Astrocyte of the hippocampus (primary cell): ENCODE results near the gene DMRTC2.
"Not testable (repeated sequence)": the region's sequence is repeated elsewhere in the genome, so short reads cannot be mapped to it uniquely, and the experiment has no call there.

Source experiments
- DNase-seq: peaks from one replicate; pipeline ENCODE4 v3.0.0; 2011; ENCODE audit warnings: low read depth, low spot score

Gene DMRTC2

DNA sequence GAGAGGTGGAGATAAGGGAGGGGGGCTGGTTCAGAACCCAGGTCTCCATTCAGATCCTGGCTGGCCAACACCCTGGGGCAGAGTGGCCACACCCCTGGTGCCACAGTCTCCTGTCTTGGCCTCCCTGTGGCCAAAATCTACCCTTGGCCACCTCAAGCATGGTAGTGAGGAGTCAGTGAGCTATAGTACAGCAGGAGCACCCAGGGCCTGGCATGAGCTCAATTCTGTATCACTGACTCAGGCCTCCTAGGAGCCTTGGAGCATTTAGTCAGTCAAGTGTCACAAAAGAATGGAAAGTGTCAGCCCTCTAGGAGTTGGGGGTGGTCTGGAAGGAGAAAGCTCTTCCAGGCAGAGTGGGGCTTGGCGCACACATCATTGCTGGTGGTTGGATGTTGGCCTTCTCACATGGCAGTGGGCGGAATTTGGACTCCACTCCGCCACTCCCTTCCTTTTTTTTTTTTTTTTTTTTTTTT lies 25.6 kb downstream of the DMRTC2 start:
- peak; percentile 84 for DNase-seq

DNA sequence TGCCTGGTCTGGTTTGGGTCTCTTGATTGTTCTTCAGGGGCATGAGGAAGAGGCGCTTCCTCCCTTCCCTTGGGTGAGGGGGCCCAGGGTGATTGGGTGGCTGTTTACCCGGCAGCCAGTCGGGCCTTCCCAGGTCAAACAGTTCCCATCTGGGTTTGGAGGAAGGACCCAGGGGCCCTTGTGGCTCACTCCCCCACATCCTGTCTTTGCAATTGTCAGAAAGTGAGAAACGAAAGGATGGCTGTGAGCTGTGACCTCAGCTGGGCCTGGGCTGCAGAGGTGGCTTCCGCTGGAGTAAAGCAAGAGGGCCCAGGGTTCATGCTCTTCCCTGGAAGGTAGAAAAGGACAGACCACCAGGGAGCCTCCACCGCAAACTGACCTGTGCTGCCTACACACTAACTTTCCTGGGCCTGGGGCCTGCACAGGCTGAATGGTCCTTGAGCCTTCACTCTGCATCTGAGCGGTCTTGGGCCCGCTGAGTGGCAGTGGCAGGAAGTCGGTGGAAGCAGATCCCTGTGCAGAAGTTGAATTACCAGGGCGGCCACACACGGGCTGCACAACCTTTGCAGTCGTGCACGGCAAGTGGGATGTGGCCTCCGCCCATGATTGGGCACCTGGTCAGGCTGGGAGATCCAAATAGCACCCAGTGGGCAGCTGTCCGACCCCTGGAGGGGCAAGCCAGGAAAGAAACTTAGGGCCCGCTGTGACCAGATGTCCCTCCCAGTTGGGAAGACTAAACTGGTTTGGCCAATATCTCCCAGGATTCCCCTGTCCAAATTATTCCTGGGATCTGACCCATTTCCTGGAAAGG lies 26.9 kb downstream of the DMRTC2 start:
- no peak for DNase-seq

DNA sequence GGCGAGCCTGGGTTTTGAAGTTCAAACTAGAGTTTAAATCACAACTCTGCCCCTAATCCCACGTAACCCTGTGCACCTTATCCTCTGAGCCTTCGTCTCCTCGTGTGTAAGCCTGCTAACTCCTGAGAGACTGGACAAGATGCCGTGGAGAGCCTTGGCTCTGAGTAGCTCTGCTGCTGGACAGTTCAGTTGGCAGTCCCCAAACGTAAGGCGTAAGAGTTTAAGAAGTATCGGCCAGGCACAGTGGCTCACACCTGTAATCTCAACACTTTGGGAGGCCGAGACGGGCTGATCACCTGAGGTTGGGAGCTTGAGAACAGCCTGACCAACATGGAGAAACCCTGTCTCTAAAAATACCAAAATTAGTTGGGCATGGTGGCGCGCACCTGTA lies 27.5 kb downstream of the DMRTC2 start:
- peak; percentile 15 for DNase-seq

DNA sequence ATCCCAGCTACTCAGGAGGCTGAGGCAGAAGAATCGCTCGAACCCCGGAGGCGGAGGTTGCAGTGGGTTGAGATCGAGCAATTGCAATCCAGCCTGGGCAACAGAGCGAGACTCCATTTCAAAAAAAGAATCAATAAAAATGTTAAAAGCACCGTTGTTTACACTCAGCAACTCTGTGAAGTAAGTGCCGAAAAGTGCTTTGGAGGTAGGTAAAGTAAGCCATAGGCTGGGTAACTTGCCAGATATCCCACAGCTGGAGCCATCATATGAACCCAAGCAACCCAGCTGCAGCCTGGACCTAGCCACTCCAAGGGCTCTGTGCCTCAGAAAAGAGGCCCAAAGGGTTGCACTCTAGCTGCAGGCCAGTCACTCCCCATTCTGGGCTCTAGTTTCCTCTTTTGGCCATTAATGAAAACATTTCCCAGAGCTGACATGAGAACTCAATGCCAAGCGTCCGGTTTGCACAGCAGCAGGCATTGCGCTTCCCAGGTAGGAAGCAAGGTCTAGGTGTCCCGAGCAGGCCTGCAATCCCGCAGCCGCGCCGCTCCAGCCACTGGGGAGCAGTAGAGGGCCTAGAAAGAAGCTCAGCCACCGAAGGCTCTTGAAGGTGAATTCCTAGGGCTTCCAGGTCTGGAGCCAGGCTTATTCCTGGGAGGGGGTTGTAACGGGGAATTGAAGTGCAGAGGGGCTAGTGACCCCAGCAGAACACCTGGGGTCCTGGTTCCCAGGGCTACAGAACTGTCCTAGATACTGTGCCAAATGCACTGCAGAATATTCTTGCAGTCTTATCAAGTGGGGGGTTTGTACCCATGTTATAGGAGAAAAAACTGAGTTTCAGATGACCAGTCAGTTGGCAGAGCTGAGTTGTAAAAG lies 28.2 kb downstream of the DMRTC2 start:
- peak; percentile 77 for DNase-seq

DNA sequence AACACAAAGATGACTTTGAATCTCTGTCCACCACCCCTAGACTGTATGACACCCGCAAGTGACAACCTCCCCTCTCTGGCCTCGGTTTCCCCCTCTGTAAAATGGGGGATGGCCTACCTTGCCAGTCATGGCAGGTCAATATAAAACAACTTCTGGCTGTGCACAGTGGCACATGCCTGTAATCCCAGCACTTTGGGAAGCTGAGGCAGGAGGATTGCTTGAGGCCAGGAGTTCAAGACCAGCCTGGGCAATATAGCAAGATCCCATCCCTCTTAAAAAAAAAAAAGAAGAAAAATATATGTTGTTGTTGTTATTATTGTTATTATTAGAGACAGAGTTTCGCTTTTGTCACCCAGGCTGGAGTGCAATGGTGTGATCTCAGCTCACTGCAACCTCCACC lies 31.1 kb downstream of the DMRTC2 start:
- not testable (repeated sequence) for DNase-seq

DNA sequence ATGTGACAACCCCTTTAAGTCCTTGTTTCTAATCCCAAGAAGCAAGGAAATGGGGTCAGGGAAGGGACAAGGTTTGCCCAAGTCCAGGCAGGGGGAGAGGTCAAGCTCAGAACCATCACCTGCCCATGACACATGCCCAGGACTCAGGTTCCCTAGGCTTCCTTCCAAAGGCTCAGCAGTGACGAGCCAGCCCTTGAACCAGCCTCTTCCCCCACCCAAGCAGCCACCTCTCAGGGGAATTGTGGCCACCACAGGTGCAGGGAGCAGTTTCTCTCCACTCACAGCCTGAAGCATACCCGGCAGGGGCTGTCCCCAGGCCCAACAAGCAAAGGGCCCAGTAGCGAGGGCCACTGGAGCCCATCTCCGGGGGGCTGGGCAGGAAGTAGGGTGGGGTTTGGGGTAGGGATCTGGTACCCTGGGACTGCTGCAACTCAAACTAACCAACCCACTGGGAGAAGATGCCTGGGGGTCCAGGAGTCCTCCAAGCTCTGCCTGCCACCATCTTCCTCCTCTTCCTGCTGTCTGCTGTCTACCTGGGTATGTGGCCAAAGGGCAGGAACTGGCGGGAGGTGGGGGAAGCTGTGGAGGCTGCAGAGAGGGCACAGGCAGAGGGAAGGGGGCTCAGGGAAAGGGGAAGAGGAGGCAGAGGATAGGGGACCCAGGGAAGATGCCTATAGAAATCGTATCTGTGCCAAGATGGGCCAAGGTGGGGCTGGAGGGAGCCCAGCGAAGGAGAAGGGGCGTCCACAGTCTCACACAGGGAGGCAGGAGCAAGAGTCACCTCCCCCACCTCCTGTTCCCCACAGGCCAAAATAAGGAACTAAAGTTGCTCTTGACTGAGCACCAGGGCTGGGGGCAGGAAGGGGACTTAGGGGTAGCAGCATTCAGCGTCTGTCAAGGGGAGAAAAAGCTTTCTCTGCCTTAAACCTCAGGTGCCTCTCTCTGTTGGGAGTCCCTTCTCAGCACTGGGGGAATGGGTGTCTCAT lies 32.3 kb downstream of the DMRTC2 start, which contains the start of gene CD79A:
Gene CD79A (plus strand): TSS at position 433 of the 986 bp plus-strand sequence. CDS start 26 bp downstream, at position 459.
- no peak for DNase-seq

DNA sequence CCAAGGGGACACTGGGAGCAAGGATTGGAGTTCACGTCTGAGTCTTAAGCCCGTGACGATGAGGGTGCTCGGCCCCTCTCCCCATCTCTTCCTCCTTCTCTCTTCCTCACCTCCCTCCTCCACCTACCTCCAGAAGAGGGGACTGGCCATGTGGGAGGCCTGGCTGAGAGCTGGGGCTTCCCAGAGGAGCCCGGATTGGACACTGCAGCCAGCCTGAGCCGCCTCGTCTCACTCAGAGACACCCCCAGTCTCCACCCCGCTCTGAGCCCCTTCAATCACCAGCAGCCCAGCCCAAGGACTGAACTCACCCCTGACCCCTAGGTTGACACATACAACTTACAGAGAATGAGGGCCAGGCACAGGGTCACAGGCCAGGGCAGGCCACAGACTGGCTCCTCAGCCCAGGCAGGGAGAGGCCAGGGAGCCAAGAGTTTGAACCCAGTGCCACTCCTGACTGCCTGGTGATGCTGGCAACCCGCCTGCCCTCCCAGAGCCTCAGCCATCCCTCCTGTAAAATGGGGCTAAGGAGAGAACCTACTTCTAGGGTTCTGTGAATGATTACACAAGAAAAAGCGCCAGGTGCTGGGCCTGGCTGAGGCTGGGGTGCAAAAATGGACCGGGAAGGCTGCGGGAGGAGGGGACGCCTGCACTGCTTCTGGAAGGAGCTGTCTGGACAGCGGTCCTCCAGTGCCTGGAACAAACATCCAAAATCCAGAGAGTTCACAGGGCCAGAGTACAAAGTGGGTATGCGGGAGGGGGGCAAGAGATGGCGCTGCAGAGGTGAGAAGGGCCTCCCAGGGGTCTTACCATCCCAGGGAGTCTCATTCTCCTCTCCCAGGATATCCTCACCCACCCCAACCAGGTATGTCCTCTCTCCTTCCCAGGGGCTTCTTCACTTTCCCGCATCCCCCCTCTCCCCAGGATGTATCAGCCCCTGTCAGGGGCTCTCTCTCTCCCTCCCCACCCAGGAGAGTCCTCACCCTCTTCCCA lies 33.4 kb downstream of the DMRTC2 start:
- no peak for DNase-seq

DNA sequence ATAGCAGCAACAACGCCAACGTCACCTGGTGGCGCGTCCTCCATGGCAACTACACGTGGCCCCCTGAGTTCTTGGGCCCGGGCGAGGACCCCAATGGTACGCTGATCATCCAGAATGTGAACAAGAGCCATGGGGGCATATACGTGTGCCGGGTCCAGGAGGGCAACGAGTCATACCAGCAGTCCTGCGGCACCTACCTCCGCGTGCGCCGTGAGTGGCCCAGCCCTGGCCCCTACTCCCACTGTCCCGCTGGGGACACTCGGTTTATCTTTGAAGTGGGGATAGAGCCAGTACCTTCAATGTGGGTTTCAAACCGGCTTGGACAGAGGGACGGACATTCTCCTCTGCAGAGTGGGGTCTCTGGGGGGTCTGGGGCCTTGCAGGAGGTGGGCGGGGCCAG lies 34.2 kb downstream of the DMRTC2 start:
- no peak for DNase-seq

DNA sequence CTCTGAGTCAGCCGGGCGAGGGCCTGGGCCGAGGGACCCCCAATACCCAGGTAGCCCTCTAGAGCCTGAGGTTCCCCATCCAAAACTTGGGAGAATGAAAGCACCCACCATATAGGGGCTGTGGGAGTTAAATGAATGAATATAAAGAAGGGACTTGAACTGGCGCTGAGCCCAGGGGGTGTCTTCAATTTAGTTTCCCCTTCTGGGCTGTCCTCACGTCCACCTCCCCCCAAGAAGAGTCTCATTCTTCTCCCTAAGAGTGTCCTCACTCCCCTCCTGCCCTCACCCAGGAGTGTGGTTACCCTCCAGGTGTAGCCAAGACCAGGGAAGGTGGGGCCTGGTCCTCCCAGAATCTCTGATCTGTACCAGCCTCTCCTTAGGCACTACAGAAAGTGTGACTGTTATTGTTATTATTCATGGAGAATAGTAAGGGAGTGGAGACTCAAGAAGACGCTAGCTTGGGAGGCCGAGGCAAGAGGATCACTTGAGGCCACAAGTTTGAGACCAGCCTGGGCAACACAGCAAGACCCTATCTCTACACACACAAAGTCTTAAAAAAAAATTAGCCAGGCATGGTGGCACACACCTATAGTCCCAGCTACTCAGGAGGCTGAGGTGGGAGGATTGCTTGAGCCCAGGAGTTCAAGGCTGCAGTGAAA lies 35.0 kb downstream of the DMRTC2 start:
- DNase-seq, result no peak

DNA sequence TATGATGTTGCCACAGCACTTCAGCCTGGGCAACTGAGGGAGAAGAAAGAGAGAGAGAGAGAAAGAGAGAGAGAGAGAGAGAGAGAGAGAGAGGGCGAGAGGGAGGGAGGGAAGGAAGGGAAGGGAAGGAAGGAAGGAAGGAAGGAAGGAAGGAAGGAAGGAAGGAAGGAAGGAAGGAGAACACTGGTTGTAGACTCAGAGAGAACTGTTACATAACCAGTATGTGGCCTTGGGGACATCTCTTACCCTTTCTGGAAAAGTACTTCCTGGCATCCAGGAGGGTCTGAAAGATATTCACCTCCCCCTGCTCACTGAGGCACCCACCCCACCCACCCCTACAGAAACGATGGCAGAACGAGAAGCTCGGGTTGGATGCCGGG lies 35.5 kb downstream of the DMRTC2 start:
- no peak for DNase-seq

DNA sequence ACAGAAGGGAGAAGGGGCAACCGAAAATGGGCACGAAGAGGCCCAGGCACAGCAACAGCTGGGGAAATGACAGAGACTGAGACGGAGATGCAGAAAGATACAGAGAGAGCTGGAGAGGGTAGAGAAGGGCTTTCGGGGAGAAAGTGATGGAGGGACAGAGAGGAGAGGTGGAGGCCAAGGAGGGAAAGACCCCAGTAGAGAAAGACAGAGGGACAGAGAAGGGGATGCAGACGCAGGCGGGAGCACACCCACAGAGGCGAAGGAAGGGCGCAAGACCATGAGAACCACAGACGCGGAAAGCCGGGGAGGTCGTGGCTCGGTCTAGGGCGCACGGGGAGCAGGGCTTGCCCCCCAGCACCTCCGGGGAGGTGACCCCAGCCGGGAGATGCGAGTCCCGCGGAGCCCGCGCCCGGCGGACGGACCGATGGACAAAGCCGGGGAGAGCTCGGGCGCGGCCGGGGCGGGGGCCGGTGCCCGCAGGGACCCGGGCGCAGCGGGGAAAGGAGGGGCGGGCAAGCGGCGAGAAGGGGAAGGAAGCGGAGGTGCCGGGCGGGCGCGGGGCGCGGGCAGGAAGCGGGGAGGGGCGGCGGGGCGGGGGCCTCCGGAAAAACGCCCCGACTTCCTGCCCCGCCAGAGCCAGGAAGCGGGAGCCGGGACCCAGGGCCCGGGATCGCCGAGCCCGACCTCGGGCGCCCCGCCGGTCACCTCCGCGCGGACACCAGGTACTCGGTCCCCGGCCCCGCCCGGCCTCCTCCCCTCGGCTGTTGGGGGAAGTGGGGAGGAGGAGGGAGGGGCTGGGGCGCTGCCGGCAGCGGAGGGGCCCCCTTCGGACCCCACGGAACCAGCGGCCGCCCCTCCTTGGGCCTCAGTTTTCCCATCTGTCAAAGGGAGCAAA lies 38.0 kb downstream of the DMRTC2 start, which contains the start of gene ARHGEF1:
Gene ARHGEF1 (plus strand): TSS at position 617 of the 895 bp plus-strand sequence. CDS start 4,899 bp downstream, outside the sequence.
- peak; percentile 50 for DNase-seq

DNA sequence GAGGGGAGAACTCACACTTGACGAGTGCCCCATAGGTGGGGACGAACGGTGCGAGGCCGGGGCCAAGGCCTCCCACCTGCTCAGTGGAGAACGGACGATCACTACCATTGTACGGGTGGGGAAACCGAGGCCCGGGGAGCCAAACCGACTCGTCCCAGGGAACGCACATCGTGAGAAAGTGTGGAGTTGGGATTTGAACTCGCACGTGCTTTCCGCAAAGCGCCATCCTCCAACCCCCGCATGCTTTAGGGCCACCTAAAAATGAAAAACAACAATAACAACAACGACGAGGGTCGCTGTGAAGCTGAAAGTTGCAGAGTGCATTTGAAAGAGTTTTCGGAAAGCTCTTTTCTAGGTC lies 38.6 kb downstream of the DMRTC2 start:
- DNase-seq, result peak; percentile 15

DNA sequence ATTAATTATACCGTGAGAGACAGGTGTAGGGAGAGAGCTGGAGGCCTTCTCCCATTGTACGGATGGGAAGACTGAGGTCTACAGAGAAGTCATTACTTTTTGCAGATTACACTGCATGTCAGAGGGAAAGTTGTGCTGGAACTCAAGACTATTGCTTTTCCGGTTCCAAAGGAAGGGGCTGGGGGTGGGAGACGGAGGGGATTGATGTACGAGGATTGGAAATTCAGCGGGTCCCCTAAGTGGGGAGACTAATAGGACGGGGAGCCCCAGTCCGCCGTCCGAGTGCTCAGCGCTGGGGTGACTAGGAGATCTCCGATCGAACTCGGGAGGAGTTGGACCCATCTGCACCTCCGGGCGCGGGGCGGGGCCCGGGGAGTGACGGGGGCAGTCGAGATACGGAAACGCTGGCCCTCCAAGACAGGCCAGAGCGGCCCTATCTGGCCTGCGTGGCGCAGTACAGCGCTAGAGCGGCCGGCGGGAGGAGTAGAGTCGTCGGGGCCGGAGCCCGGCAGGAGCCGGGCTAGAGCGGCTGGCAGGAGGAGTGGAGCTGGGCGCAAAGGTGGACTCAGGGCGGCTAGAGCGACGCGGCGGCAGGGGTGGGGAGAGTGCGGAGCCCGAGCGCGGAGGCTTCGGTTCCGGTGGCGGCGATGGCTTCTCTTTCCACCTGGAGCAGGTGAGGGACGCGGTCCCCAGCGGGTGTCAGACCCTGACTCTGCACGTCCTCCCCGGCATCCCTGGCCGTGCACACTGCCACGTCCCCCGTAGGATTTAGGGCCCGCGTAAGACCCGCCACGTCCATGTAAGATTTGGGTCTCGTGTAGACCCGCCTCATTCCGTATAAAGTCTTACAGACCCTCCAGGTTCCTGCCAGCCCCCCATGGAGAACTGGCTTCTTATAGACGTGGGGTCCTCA lies 39.2 kb downstream of the DMRTC2 start:
- DNase-seq, result peak; percentile 98

DNA sequence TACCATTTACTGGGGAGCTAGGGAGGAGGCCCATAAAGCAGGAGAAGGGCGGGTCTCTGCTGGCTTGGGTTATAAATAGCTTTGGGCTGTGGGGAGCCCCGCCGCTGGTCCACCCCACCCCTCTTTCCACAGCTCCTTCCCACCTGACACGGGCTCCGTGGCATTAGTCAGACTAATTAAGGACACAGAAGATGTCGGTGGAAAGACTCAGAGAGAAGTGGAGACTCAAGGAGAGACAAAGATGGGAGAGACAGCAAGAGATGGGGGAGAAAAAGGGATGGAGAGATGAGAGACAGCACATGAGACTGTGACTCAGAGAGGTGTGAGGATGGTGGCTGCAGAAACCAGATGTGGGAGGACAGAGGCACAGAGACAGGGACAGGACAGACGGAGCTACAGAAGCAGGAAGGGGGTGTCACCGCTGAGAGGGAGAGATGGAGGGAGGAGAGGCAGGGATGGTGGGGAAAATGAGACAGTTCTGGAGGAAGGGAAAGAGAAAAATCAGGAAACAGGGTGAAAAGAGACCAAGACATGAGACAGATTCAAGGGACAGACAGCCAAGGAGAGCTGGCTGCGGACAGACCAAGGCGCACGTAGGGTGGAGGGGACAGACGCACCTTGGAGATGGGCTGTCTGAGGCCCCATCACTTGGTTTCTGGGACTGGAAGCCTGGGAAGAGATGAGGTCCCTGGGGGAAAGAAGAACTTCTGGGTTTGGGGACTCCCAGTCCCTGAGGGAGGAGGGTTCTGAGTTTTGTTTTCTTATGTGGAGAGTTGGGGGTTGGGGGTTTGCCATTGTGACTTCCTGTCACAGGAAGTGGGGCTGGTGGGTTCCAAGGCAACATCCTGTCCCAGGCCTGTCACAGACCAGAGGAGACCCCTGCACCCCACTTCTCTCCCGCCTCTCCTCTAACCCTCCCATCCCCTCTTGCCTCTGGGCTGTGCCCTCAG lies 42.2 kb downstream of the DMRTC2 start:
- DNase-seq, result no peak

DNA sequence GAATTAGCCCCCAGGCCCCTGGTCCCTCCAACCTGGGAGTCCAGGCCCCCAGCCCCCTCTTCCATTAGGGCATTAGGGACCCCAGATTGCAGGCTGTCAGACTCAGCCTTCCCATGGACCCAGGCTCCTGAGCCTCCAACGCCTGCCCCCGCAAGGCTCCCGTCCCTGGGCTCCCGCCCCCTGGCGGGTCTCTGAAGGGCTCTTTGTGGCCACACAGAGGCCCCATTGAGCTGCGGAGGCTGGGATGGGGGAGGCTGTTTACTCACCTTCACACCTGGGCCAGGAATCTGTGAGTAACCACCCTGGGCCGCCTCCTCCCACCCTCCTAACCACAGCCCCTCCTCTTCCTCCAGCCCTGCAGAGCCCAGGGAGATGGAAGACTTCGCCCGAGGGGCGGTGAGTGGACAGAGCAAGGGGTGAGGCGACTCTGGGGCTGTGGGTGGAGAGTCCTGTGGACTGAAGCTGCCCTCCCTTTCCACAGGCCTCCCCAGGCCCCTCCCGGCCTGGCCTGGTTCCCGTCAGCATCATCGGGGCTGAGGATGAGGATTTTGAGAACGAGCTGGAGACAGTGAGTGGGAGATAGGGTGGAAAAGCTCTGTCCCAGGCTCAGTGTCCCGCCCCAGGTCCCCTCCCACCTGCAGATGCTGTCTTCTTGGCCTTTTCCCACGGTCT lies 43.0 kb downstream of the DMRTC2 start:
- peak; percentile 84 for DNase-seq

DNA sequence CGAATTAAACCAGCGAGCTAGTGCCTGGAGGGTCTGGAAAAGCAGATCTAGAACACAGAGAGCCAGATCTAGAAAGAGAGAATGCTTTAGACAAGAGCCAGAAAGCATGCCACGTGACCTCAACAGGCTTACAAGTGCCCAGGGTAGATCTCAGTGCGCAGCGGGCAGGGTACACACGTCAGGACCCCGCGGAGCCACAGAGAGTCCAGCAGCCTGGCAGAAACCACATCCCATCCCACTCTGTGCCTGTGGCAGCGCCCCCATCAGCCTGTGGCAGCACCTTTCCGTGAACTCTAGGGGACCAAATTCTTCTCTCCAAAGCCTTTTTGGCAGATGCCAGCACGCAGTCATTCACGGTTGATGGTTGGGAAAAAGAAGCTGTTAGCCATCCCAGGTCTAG lies 44.1 kb downstream of the DMRTC2 start:
- DNase-seq, result no peak
